Occipital lobe (tissue), 2 donors: Measurements from ENCODE around the gene PCED1A. TPM values are rescaled to one million over a fixed set of nuclear protein-coding genes. Genes with fewer than 3 reads are reported as not detected.

Source experiments
- DNase-seq: peaks from one replicate; lab custom pipeline; 2025; lab: John Stamatoyannopoulos, UW
- total RNA-seq: library from RNA; depleted of rRNA; stranded (reverse); fragments of >200 nt; gene quantifications from one replicate; pipeline ENCODE4 v1.2.3, GENCODE V29; 2014

The PCED1A gene
- 22.0 TPM for total RNA-seq

- peak; percentile 82 for DNase-seq
Measured at GRCh38 chr20:2840138-2840966, at the start of gene PCED1A, which contains the start of gene VPS16. Gene PCED1A, minus strand, starts transcription at chr20:2840655. Its CDS starts 743 bp downstream, at chr20:2839912. Gene VPS16, plus strand, starts transcription at chr20:2840745. Its CDS starts 30 bp downstream, at chr20:2840775.

DNA sequence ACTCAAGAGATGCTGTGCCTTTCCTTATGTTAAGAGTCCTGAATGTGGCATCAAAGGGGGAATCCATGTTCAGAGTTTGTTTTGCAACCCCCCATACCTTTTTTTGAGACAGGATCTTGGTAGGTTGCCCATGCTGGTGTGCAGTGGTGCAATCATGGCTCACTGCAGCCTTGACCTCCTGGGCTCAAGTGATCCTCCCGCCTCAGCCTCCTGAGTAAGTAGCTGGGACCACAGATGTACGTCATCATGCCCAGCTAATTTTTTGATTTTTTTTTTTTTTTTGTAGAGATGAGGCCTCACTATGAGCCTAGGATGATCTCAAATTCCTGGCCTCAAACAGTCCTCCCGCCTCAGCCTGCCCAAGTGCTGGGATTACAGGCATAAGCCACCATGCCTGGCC is 49.3 kb upstream of the PCED1A start:
- no peak for DNase-seq

DNA sequence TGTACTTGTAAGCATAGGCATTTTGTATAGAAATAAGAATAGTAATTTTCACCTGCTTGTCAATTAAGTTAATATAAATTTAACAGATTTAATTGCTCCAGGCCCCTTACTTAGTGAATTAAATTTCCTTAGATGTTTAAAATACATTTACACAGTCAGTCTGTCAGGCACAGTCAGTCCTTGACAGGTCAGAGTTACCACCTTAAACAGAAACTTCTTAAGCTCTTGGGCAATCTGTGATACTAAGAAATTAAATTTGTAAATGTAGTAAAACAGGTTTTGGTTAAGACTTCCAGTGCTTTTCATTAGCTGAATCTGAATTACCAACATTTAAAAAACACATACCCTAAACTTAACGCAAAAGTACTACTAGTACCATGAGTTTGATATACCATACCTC is 48.8 kb upstream of the PCED1A start:
- DNase-seq: no peak

DNA sequence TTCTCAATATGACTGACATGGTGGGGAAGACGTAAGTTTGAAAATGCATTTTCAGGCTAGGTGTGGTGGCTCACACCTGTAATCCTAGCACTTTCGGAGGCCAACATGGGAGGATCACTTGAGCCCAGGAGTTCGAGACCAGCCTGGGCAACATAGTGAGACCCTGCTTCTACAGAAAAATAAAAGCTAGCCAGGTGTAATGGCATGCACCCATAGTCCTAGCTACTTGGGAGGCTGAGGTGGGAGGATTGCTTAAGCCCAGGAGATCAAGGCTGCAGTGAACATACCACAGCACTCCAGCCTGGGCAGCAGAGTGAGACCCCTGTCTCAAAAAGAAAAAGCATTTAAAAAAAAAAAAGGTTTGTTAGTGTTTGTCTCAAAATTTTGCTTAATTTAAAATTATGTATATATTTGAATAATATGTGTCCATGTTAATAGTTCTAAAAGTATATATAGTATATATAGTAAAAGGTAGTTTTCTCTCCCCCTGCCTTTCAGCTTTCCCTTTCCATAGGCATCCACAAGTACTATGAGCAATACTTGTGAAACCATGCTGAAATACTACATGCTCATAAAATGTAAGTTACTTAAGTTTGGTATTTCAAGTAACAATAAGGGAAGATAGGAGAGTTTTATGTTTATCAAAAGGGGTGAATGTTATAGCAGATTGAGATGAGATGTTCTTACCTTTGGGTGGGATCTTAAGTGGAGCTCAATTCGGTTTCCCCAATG is 47.9 kb upstream of the PCED1A start:
- no peak for DNase-seq

DNA sequence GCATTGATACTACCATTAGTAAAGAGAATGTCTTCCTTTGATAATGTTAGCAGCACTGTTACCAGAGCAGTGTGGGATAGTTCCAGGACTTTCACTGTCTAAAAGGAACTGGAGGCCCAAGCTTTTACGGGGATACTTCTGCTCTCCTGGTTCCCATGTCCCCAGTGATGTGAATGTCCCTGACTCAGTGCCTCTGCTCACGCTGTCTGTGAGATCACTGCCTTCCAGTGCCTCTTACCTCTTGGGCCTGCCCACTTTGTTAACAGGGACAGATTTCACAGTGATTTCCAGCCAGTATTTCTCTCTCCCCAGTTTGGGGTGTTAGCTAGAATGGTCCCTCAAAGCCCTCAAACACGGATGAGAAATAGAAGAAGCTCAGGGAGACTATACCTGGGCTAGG is 47.3 kb upstream of the PCED1A start:
- DNase-seq: no peak

DNA sequence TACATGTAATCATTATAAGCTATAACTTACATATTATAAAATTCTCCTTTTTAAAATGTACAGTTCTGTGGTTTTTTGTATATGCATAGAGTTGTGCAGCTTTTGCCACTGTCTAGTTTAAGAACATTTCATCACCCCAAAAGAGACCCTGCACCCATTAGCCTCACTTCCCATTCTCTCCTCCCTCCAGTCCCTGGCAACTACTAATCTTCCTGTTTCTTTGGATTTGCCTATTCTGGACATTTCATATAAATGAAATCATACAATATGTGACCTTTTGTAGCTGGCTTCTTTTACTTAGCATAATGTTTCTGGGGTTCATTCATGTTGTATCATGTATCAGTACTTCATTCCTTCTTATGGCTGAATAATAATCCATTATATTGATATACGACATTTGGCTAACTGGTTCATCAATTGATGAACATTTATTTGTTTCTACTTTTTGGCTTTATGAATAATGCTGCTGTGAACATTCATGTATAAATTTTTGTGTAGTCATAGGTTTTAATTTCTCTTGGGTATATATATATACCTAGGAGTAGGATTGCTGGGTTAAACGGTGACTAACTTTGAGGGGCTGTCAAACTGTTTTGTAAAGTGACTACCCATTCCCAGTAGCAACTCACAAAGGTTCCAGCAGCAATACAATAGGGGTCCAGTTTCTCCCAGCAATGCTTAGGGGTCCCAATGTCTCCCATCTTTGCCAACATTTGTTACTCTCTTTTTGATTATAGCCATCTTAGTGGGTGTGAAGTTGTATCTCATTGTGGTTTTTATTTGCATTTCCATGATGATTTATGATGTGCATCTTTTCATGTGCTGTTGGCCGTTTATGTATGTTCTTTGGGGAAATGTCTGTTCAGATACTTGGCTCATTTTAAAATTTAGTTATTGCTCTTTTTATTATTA is 43.5 kb upstream of the PCED1A start:
- DNase-seq: no peak

DNA sequence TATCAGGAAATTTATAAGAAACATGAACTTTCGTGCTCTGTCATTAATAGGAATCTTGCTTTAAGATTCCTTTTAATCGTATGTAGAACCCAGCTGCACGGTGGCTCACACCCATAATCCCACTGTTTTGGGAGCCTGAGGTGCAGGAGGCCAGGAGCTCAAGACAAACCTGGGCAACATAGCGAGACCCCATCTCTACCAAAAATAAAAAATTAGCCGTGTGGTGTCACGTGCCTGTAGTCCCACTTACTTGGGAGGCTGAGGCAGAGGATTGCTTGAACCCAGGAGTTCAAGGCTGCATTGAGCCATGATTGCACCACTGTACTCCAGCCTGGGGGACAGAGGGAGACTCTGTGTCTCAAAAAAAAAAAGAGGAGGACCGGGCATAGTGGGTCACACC is 40.2 kb upstream of the PCED1A start:
- DNase-seq: no peak

DNA sequence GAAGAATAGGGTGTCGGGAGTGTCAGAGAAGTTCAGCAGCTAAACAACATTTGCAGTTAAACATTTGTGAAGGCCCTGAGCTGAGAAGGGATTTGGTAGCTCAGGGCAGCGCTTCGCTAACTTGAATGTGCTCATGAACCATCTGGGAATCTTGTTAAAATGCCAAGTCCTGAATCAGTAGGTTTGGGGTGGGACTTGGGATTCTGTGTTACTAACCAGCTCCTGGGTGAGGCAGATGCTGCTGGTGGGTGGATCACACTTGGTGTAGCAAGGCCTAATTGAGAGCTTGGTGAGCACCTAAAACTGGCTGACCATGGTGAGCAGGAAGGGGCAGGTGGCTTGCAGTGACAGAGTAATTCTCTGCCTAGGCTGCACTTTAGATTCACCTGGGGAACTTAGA is 38.7 kb upstream of the PCED1A start:
- peak; percentile 66 for DNase-seq

- no peak for DNase-seq
Measured at GRCh38 chr20:2878515-2878914, 38.1 kb upstream of the PCED1A start.

DNA sequence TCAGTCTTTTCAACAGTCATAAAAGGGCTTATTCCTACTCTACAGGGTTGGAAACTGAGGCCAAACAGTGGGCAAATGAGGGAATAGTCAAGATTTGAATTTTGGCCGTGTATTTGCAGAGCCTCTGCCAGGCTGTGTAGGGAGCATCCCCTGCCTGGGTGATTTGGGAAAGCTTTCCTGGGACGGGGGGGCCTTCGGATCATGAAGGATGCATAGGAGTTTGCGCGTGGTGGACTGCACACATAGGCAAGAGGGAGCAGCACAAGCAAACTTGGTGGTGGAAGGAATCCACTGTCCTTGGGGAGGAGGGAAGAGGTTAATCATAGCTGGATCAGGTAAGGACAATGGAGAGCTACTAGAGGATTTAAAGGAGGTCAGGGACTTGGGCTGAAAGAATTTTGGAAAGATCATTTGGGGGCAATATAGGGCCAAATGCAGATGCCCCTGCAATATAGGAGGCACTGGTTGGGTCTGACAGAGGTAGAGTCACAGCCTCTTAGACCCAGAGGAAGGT is 35.3 kb upstream of the PCED1A start:
- no peak for DNase-seq

DNA sequence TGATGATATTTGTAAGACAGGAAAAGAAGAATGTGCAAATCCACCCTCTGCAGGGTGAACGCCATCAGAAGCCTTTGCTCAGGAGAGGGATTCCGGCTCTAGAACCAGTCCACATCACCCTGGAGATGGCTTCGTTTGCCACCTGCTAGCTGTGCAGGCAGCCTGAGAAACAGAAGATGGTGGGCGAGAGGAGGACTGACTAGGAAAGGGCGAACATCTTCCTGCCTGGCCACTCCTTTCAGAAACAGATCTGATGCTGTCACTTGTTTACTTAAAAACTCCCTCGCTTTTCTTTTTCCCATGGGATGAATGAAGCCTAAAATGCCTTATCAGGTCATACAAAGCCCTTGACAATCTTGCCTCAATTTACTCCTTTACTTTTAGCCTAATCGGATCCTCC is 34.0 kb upstream of the PCED1A start:
- DNase-seq: no peak

GRCh38 chr20:2873747-2874041 is 33.2 kb upstream of the PCED1A start:
- no peak for DNase-seq

- DNase-seq: peak; percentile 90
Measured at GRCh38 chr20:2873010-2873746, 32.7 kb upstream of the PCED1A start, which contains the start of gene PTPRA. Gene PTPRA, plus strand, starts transcription at chr20:2873481. Its CDS starts 90,797 bp downstream, at chr20:2964278.

GRCh38 chr20:2872459-2873009 is 32.1 kb upstream of the PCED1A start:
- DNase-seq: peak; percentile 73

DNA sequence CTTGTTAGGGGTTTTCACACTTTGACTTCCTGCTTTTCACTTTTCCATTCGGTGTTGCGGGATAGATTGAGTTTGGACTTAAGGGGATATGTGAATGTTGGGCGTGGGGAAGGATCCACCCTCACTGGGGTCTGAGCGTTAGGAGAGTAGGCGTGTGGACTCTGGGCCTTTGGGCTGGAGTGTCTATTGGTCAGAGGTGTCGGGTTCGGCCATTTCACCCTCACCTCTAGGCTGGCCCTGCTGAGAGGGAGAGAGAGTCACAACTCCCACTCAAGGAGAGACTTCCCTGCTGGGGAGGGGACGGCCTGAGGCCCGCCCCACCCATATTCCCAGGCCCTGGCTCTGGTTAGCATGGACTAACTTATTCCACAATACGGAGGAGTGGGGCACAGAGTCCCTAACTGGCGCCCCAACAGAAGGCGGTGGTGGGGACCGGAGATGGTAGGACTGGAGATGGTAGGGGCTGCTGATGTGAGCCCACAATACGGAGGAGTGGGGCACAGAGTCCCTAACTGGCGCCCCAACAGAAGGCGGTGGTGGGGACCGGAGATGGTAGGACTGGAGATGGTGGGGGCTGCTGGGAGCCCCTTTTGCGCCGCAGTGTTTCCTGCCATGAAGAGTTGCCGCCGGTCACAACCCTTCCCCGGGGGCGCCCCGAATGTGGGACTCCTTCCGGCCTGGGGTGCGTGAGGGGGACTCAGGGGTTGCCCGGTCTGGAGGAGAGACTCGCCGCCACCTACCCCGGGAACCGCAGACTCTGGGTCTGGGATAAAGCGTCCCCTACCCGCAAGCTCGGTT is 31.4 kb upstream of the PCED1A start:
- no peak for DNase-seq

DNA sequence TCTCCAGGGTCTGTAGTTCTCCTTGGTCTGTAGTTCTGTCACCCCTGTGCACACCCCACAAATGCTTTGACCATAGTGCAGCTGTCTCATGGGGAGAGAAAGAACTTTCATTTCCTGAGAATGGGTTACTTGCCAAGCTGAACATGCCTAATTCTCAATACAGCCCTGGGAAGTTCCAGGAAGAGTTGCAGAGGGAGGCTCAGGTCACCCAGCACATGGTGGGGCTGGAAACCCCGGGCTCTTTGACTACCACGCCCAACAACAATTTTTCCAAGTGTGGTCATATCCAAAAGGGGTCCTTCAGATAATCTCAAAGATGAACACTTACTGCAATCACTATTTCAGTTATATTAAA is 30.6 kb upstream of the PCED1A start:
- no peak for DNase-seq

DNA sequence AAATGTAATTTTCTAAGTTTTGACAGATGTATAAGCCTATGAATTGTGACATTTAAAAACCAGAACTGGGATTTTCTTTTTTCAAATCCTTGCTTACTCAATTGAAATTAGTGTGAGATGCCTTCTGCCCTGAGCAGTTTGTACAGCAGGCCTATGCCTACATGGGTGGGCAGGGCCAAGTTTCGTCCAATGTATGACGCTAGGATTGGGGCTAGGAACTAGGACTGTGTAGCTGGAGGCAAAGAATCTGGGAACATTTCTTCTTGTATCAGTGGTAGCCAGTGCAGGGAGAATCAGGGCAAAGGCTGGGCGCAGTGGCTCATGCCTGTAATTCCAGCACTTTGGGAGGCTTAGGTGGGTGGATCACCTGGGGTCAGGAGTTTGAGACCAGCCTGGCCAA is 28.9 kb upstream of the PCED1A start:
- no peak for DNase-seq

- DNase-seq: no peak
Measured at GRCh38 chr20:2867081-2867864, 26.8 kb upstream of the PCED1A start.

- DNase-seq: no peak
Measured at GRCh38 chr20:2866236-2866635, 25.8 kb upstream of the PCED1A start.
